WTC11 (cell line): ENCODE measurements around the gene TF. TPM values are rescaled to one million over a fixed set of nuclear protein-coding genes. Genes with fewer than 3 reads are reported as not detected.

Experiments
- ATAC-seq: fragments of 200-7000 bp; cut with Tn5 transposase; 2 replicates; pipeline ENCODE4 v1.10.0; 2021; ENCODE audit warnings: mild to moderate bottlenecking, moderate library complexity
- CTCF ChIA-PET: fragments of 300-600 bp; sonication (Branson Sonifier 250); formaldehyde crosslinking; loops from one replicate; lab custom pipeline; 2021; ENCODE audit warnings: antibody characterized with exemption; lab: Charles Lee
- POLR2A ChIA-PET: fragments of 350-600 bp; sonication (Branson Sonifier 250); formaldehyde crosslinking; loops from one replicate; lab custom pipeline; 2021; ENCODE audit warnings: antibody characterized with exemption; lab: Charles Lee
- DNase-seq: peaks from one replicate; pipeline ENCODE4 v3.0.0; 2021; ENCODE audit warnings: low spot score
- H3K27ac Mint-ChIP-seq: 2 replicates; pipeline ENCODE4 v1.8.0; 2021; ENCODE audit warnings: mixed read lengths
- H3K27me3 Mint-ChIP-seq: 2 replicates; pipeline ENCODE4 v1.8.0; 2021; ENCODE audit warnings: low read depth, mild to moderate bottlenecking, moderate library complexity, mixed read lengths
- H3K36me3 Mint-ChIP-seq: 2 replicates; pipeline ENCODE4 v1.8.0; 2021; ENCODE audit warnings: mixed read lengths
- H3K4me1 Mint-ChIP-seq: 2 replicates; pipeline ENCODE4 v1.8.0; 2022; ENCODE audit warnings: mixed read lengths
- H3K4me3 Mint-ChIP-seq: 2 replicates; pipeline ENCODE4 v1.8.0; 2021; ENCODE audit warnings: mild to moderate bottlenecking, moderate library complexity, mixed read lengths
- H3K9me3 Mint-ChIP-seq: 2 replicates; pipeline ENCODE4 v1.8.0; 2021; ENCODE audit warnings: mixed read lengths
- ATF1 ChIP-seq: sonication (generic); formaldehyde crosslinking; IDR thresholded peaks from 2 replicates; pipeline ENCODE4 v1.8.1; 2023; ENCODE audit warnings: mild to moderate bottlenecking, moderate library complexity, missing genetic modification reagents
- ATF2 ChIP-seq: sonication (generic); formaldehyde crosslinking; IDR thresholded peaks from 2 replicates; pipeline ENCODE4 v1.8.1; 2022; ENCODE audit warnings: low read depth, missing genetic modification reagents, borderline replicate concordance
- ATF6 ChIP-seq: sonication (generic); formaldehyde crosslinking; IDR thresholded peaks from 2 replicates; pipeline ENCODE4 v1.8.1; 2023; ENCODE audit warnings: mild to moderate bottlenecking, missing genetic modification reagents
- CTCF ChIP-seq: fragments of 200-600 bp; IDR thresholded peaks from 2 replicates; pipeline ENCODE4 v1.8.0; 2022; ENCODE audit warnings: antibody characterized with exemption
- E2F1 ChIP-seq: sonication (generic); formaldehyde crosslinking; IDR thresholded peaks from 2 replicates; pipeline ENCODE4 v1.8.0; 2022; ENCODE audit warnings: mild to moderate bottlenecking, missing genetic modification reagents
- FOXJ3 ChIP-seq: sonication (generic); formaldehyde crosslinking; IDR thresholded peaks from 2 replicates; pipeline ENCODE4 v1.9.0; 2021; ENCODE audit warnings: missing genetic modification reagents, mild to moderate bottlenecking, borderline replicate concordance
- FOXP4 ChIP-seq: sonication (generic); formaldehyde crosslinking; IDR thresholded peaks from 2 replicates; pipeline ENCODE4 v1.8.0; 2022; ENCODE audit warnings: mild to moderate bottlenecking, missing genetic modification reagents
- HMGA2 ChIP-seq: fragments of 250-450 bp; sonication (Bioruptor Pico); IDR thresholded peaks from 2 replicates; pipeline ENCODE4 v1.4.0; 2021; ENCODE audit warnings: mild to moderate bottlenecking, moderate library complexity
- MAX ChIP-seq: sonication (generic); formaldehyde crosslinking; IDR thresholded peaks from 2 replicates; pipeline ENCODE4 v1.8.0; 2022; ENCODE audit warnings: mild to moderate bottlenecking, missing genetic modification reagents
- STAT6 ChIP-seq: sonication (generic); formaldehyde crosslinking; conservative IDR thresholded peaks from 2 replicates; pipeline ENCODE4 v1.8.1; 2023; ENCODE audit warnings: mild to moderate bottlenecking, low read depth, missing genetic modification reagents, moderate library complexity
- ZMAT4 ChIP-seq: fragments of 250-450 bp; sonication (Bioruptor Pico); IDR thresholded peaks from 2 replicates; pipeline ENCODE4 v1.9.0; 2021; ENCODE audit warnings: mild to moderate bottlenecking
- ZSCAN18 ChIP-seq: fragments of 250-450 bp; sonication (Bioruptor Pico); IDR thresholded peaks from 2 replicates; pipeline ENCODE4 v2.1.2; 2022; ENCODE audit warnings: mild to moderate bottlenecking, moderate library complexity
- total RNA-seq: library from RNA; stranded (reverse); gene quantifications from 3 replicates; pipeline ENCODE4 v1.2.3, GENCODE V29; 2021

Gene TF
- total RNA-seq, 1 experiment from 2014 or later: 9.3 TPM

GRCh38 chr3:133831966-133832801 lies 86.0 kb downstream of the TF start:
- H3K27me3 Mint-ChIP-seq: no peaks in the 10 kb centered on the region
- TF ChIP-seq ATF6 (CRISPR knock-in tag) (no peak), FOXJ3 (CRISPR knock-in tag) (no peak), CTCF (no peak), FOXP4 (CRISPR knock-in tag) (no peak), ATF1 (CRISPR knock-in tag) (no peak), HMGA2 (no peak), ZSCAN18 (no peak), ATF2 (CRISPR knock-in tag) (no peak)
- H3K9me3 Mint-ChIP-seq: no peaks in the 10 kb centered on the region
- H3K4me1 Mint-ChIP-seq: no peaks in the 10 kb centered on the region; the same call in 1 of the 2 replicates
- no peak overlapping the region for H3K27ac Mint-ChIP-seq
- POLR2A ChIA-PET: no interaction called here
- no peaks in the 10 kb centered on the region for H3K36me3 Mint-ChIP-seq
- CTCF ChIA-PET: interaction anchor here (0.6 to 1.8 kb wide), 14 partner anchors 9 to 169 kb away, joined by 3 to 9 read pairs (median 4); no protein-coding TSS in a partner anchor
- peak; percentile 26; the same call in 1 of the 2 replicates for ATAC-seq
- H3K4me3 Mint-ChIP-seq: no peak overlapping the region
- DNase-seq: no peak

- no peak for ATAC-seq
- H3K4me3 Mint-ChIP-seq: no peak overlapping the region
- no peaks in the 10 kb centered on the region for H3K27me3 Mint-ChIP-seq
- H3K27ac Mint-ChIP-seq: no peak overlapping the region
- H3K36me3 Mint-ChIP-seq: no peaks in the 10 kb centered on the region
- DNase-seq: no peak
- H3K9me3 Mint-ChIP-seq: no peaks in the 10 kb centered on the region
- TF ChIP-seq ZMAT4 (no peak), MAX (CRISPR knock-in tag) (no peak), E2F1 (CRISPR knock-in tag) (no peak), STAT6 (CRISPR knock-in tag) (no peak)
- POLR2A ChIA-PET: no interaction called here
- no peaks in the 10 kb centered on the region; the same call in 1 of the 2 replicates for H3K4me1 Mint-ChIP-seq
- CTCF ChIA-PET: interaction anchor here (0.6 to 1.8 kb wide), 14 partner anchors 9 to 169 kb away, joined by 3 to 9 read pairs (median 4); no protein-coding TSS in a partner anchor
Observed at GRCh38 chr3:133832802-133833144, 86.6 kb downstream of the TF start.
